Ovary (tissue), 3 donors: Measurements from ENCODE around the gene AGAP5.

Experiments
- POLR2A ChIP-seq: fragments of 450-650 bp; IDR thresholded peaks from one replicate; pipeline ENCODE4 v1.6.1; 2017; ENCODE audit warnings: antibody characterized with exemption, mild to moderate bottlenecking, moderate library complexity
- TF ChIP-seq, protein P1 (sequence below), 3 donors: fragments of 450-650 bp in 2 of 3; fragments of 200-600 bp in 1 of 3; IDR thresholded peaks; one replicate each; pipeline versions ENCODE4 v1.5.1 to v1.8.0; 2016 to 2022; ENCODE audit warnings: antibody characterized with exemption in 3 of 3, mild to moderate bottlenecking in 1 of 3
- donor health status: DM: no; HTN: no; CAD: no.

DNA sequence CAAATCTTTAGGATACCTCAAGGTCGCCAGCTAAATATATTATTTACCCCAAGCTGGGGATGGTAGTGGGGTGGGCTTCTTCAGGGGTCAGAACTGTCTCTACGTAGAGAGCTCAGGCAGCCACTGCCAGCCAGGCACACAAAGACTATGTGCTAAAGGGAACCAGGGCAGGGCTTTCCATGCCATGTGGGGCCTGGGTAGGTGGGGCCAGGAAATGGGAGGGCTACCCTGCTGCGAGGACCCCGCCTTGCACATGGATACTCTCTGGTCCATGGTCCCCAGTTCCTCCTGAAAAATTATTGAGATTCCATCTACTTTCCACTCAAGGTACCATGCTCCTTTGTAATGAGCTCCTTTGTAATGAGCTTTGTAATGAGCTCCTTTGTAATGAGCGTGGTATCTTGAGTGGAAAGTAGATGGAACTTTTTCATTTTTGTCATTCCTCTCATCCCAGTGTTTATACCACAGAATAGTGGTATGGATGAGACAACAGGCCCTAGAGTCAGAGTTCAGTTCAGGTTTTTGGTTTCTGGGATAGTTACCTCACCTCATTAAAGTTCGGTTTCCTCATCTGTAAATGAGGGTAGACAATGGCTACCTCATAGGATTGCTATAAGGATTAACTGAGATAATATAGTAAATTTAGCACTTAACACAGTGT is 47.9 kb downstream of the AGAP5 start:
- no peak for TF ChIP-seq POLR2A
- TF ChIP-seq, protein P1, sequence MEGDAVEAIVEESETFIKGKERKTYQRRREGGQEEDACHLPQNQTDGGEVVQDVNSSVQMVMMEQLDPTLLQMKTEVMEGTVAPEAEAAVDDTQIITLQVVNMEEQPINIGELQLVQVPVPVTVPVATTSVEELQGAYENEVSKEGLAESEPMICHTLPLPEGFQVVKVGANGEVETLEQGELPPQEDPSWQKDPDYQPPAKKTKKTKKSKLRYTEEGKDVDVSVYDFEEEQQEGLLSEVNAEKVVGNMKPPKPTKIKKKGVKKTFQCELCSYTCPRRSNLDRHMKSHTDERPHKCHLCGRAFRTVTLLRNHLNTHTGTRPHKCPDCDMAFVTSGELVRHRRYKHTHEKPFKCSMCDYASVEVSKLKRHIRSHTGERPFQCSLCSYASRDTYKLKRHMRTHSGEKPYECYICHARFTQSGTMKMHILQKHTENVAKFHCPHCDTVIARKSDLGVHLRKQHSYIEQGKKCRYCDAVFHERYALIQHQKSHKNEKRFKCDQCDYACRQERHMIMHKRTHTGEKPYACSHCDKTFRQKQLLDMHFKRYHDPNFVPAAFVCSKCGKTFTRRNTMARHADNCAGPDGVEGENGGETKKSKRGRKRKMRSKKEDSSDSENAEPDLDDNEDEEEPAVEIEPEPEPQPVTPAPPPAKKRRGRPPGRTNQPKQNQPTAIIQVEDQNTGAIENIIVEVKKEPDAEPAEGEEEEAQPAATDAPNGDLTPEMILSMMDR (IDR thresholded peaks at IDR 0.05): no peak
